Upper lobe of left lung (tissue), 6 donors: ENCODE results near the gene TDRD7. TPM values are rescaled to one million over a fixed set of nuclear protein-coding genes. Genes with fewer than 3 reads are reported as not detected.
"Not testable (repeated sequence)": the region's sequence is repeated elsewhere in the genome, so short reads cannot be mapped to it uniquely, and the experiment has no call there.

ENCODE experiments used
- ATAC-seq, 2 donors: fragments of 200-7000 bp; cut with Tn5 transposase; one replicate each; pipeline ENCODE4 v1.9.1; 2022; ENCODE audit warnings: mild to moderate bottlenecking in 2 of 2, moderate library complexity in 2 of 2; ENCODE audit not compliant: low FRiP score in 2 of 2
- DNase-seq, 2 donors: peaks; one replicate each; pipeline ENCODE4 v3.0.0-alpha.2; 2019 to 2020
- H3K27ac ChIP-seq, 4 donors: fragments of 200-600 bp; sonication (generic); one replicate each; pipeline ENCODE4 v1.5.1; 2016 to 2019
- H3K27me3 ChIP-seq, 4 donors: fragments of 200-600 bp; sonication (generic); one replicate each; pipeline ENCODE4 v1.5.1; 2017 to 2019
- H3K36me3 ChIP-seq, 4 donors: fragments of 200-600 bp; sonication (generic); one replicate each; pipeline ENCODE4 v1.5.1; 2016 to 2019
- H3K4me1 ChIP-seq, 4 donors: fragments of 200-600 bp; sonication (generic); one replicate each; pipeline ENCODE4 v1.5.1; 2018 to 2019
- H3K4me3 ChIP-seq, 4 donors: fragments of 200-600 bp; sonication (generic); one replicate each; pipeline ENCODE4 v1.5.1; 2017 to 2019; ENCODE audit warnings: mild to moderate bottlenecking in 2 of 4, moderate library complexity in 1 of 4
- H3K9me3 ChIP-seq, 4 donors: fragments of 200-600 bp; sonication (generic); one replicate each; pipeline ENCODE4 v1.5.1; 2018 to 2019
- EP300 ChIP-seq, 4 donors: sonication (generic); formaldehyde crosslinking; IDR thresholded peaks; one replicate each; pipeline ENCODE4 v1.5.1; 2017; ENCODE audit warnings: antibody characterized with exemption in 4 of 4, control low read depth in 2 of 4
- POLR2A ChIP-seq, 4 donors: fragments of 450-650 bp; IDR thresholded peaks; one replicate each; pipeline ENCODE4 v1.5.1; 2016 to 2017; ENCODE audit warnings: antibody characterized with exemption in 4 of 4, mild to moderate bottlenecking in 2 of 4
- POLR2AphosphoS5 ChIP-seq, 2 donors: sonication (generic); formaldehyde crosslinking; IDR thresholded peaks; one replicate each; pipeline ENCODE4 v1.5.1; 2017; ENCODE audit warnings: antibody characterized with exemption in 2 of 2
- WGBS, 2 donors: methylation state at CpG; one replicate each; pipeline ENCODE4 v1.1.5; 2017 to 2018; 5-methylcytosine and 5-hydroxymethylcytosine counted together
- total RNA-seq, 6 donors: library from RNA; depleted of rRNA in 4 of 6; stranded (reverse); fragments of >200 nt in 4 of 6; gene quantifications; one replicate each; pipeline versions ENCODE4 v1.1.0 to v1.2.1, GENCODE V29; 2016 to 2021
- TF ChIP-seq, protein P1 (sequence below), 6 experiments: fragments of 450-650 bp in 4 of 6; fragments of 200-600 bp in 2 of 6; sonication (generic) in 2 of 6; IDR thresholded peaks; one replicate each; pipeline ENCODE4 v1.5.1; 2016 to 2019; ENCODE audit warnings: antibody characterized with exemption in 6 of 6
- donor health status: DM: no; HTN: no; CAD: no; lungs with moderate emphysema.
- donor health status: DM: no; HTN: yes; CAD: no; lungs with severe emphysema.

TDRD7 gene
- total RNA-seq, 6 donors from 2014 or later, result 9.0 to 21.0 (median 15.3) TPM

DNA sequence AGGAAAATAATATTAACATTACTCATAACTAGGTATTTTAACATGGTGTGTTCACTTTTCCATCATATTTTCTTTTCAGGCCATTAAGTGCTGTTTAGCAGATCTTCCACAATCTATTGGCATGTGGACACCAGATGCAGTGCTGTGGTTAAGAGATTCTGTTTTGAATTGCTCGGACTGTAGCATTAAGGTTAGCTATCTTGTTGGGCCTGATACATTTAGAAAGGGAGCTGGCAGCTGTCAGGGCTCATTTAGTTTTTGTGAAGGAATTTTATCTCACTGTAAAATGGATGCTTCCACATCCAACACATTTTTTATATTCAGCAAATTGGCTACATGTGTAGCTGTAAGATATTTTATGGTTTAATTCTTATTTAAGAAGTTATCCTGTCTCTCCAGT, 68.9 kb downstream of the TDRD7 start:
- no peaks in the 10 kb centered on the region for H3K27me3 ChIP-seq
- ATAC-seq, result no peak
- 95 to 97% methylated on average over 1 of the region's 1 CpG for WGBS, 2 donors
- peaks cover 0 to 37% (median 5%) of the 10 kb centered on the region in 4 donors for H3K36me3 ChIP-seq
- no peaks in the 10 kb centered on the region for H3K4me1 ChIP-seq
- no peak overlapping the region for H3K27ac ChIP-seq
- H3K4me3 ChIP-seq, result no peak overlapping the region
- TF ChIP-seq EP300 (IDR thresholded peaks at IDR 0.05), result no peak
- TF ChIP-seq, protein P1, sequence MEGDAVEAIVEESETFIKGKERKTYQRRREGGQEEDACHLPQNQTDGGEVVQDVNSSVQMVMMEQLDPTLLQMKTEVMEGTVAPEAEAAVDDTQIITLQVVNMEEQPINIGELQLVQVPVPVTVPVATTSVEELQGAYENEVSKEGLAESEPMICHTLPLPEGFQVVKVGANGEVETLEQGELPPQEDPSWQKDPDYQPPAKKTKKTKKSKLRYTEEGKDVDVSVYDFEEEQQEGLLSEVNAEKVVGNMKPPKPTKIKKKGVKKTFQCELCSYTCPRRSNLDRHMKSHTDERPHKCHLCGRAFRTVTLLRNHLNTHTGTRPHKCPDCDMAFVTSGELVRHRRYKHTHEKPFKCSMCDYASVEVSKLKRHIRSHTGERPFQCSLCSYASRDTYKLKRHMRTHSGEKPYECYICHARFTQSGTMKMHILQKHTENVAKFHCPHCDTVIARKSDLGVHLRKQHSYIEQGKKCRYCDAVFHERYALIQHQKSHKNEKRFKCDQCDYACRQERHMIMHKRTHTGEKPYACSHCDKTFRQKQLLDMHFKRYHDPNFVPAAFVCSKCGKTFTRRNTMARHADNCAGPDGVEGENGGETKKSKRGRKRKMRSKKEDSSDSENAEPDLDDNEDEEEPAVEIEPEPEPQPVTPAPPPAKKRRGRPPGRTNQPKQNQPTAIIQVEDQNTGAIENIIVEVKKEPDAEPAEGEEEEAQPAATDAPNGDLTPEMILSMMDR (IDR thresholded peaks at IDR 0.05), result no peak
- no peak for TF ChIP-seq POLR2A (IDR thresholded peaks at IDR 0.05)
- no peak for TF ChIP-seq POLR2AphosphoS5 (IDR thresholded peaks at IDR 0.05)
- DNase-seq, result no peak
- no peaks in the 10 kb centered on the region for H3K9me3 ChIP-seq

DNA sequence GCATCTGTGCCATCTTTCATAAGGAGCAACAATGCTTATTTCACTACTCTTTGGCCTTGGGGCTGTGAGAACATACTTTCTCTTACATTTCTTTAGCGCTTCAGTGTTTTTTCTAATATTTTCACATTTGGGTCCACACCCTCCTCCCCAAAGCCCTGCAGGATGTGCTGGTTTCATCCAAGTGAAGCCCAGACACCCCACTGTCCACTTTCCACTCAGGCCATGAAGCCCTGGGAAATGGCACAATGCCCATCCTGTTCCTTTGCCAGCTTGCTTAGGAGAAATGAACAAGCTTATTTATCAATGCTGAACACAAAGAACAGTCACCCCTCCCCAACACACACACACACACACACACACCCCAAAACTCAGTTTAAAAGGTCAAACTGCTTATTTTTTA, 72.2 kb downstream of the TDRD7 start:
- TF ChIP-seq EP300 (IDR thresholded peaks at IDR 0.05) (no peak), POLR2AphosphoS5 (IDR thresholded peaks at IDR 0.05) (no peak), POLR2A (IDR thresholded peaks at IDR 0.05) (no peak)
- TF ChIP-seq, protein P1 (IDR thresholded peaks at IDR 0.05), result no peak
- no peak overlapping the region for H3K27ac ChIP-seq
- DNase-seq (no peak), ATAC-seq (no peak)
- H3K4me1 ChIP-seq, result no peaks in the 10 kb centered on the region
- H3K36me3 ChIP-seq, result peaks cover 0 to 57% (median 8%) of the 10 kb centered on the region in 4 donors
- no peak overlapping the region for H3K4me3 ChIP-seq
- H3K27me3 ChIP-seq, result no peaks in the 10 kb centered on the region
- WGBS, 2 donors, result 73 to 84% methylated on average over 1 of the region's 1 CpG
- no peaks in the 10 kb centered on the region for H3K9me3 ChIP-seq

DNA sequence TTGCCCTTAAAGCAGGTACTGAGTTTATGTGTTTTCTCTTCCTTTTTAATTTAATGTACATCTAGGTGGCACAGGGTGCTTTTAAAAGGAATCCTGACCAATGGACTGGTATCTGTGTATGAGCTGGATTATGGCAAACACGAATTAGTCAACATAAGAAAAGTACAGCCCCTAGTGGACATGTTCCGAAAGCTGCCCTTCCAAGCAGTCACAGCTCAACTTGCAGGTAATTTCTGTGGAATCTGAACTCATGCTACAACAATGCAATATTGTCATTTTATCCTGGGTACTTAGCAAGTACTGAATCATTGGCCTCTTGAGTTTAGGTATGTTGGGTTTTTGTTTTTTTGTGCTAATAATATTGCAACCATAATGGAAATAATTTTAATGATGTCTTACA, 75.2 kb downstream of the TDRD7 start:
- Histone ChIP-seq H3K27ac (no peak overlapping the region), H3K4me3 (no peak overlapping the region), H3K9me3 (no peaks in the 10 kb centered on the region), H3K36me3 (peaks cover 0 to 44% (median 9%) of the 10 kb centered on the region in 4 donors), H3K27me3 (no peaks in the 10 kb centered on the region), H3K4me1 (no peaks in the 10 kb centered on the region)
- ATAC-seq (no peak), DNase-seq (no peak)
- TF ChIP-seq, protein P1 (IDR thresholded peaks at IDR 0.05), result peak in 1 of 6 experiments; percentile 6
- no peak for TF ChIP-seq POLR2AphosphoS5 (IDR thresholded peaks at IDR 0.05)
- WGBS, 2 donors, result 84 to 88% methylated on average over 2 of the region's 2 CpGs

DNA sequence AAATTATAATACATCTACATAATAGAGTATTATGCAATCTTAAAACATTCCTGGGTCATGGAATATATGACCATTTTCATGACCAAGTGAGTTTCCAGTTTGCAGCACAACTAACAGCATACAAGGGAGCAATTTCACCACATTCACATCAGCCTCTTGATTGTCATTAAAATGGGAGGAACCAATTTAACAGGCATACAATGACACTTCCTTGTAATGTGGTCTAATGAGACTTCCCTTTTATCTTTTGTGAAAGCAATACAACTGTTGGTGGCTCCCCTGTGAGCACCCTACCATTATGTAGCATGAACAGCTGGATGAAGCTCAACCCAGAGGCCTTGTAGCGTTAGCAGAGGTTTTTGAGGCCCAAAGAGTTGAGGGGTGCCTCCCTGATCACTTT, 76.0 kb downstream of the TDRD7 start:
- Histone ChIP-seq H3K4me1 (no peaks in the 10 kb centered on the region), H3K27ac (no peak overlapping the region), H3K9me3 (no peaks in the 10 kb centered on the region), H3K4me3 (no peak overlapping the region), H3K36me3 (peaks cover 0 to 43% (median 9%) of the 10 kb centered on the region in 4 donors), H3K27me3 (no peaks in the 10 kb centered on the region)
- 95 to 100% methylated on average over 1 of the region's 1 CpG for WGBS, 2 donors
- no peak for ATAC-seq
- TF ChIP-seq, protein P1 (IDR thresholded peaks at IDR 0.05), result no peak
- TF ChIP-seq EP300 (IDR thresholded peaks at IDR 0.05) (no peak), POLR2A (IDR thresholded peaks at IDR 0.05) (no peak), POLR2AphosphoS5 (IDR thresholded peaks at IDR 0.05) (no peak)
- DNase-seq, result no peak

DNA sequence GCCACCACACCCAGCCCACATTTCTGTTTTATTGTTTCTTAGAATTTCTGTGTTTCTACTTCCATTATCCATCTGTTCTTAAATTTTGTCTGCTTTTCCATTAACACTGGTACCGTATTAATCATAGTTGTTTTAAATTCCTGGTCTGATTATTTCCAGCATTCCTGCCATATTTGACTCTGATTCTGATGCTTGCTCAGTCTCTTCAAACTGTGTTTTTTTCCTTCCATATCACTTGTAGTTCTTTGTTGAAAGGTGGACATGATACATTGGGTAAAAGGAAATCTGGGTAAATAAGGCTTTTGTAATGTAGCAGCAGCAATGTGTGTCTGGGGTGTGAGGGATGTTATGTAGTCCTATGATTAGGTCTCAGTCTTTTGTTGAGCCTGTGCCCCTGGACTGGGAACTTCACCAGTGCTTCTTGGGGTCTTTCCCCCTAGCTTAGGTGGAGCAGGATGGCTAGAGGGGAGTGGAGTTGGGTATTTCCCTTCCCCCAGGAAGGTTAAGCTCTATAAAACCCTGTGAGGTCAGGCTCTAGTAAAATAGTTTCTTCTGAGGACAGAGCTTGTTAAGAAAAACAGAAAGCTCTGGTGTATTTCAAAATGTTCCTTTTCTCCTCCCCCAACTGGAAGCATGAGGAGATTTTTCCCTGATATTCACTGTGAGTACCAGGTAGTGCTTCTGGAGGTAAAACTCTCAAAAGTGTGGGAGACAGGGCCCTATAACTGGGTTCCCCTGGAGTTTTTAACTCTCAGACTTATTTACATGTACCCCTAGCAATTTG, 79.5 kb downstream of the TDRD7 start:
- H3K27ac ChIP-seq, result no peak overlapping the region
- WGBS, 2 donors, result 90% methylated on average over 1 of the region's 1 CpG
- H3K36me3 ChIP-seq, result peaks cover 0 to 36% (median 11%) of the 10 kb centered on the region in 4 donors
- H3K4me3 ChIP-seq, result no peak overlapping the region
- no peaks in the 10 kb centered on the region for H3K4me1 ChIP-seq
- no peaks in the 10 kb centered on the region for H3K27me3 ChIP-seq
- TF ChIP-seq POLR2A (IDR thresholded peaks at IDR 0.05), result no peak
- TF ChIP-seq, protein P1 (IDR thresholded peaks at IDR 0.05), result no peak
- no peak for TF ChIP-seq EP300 (IDR thresholded peaks at IDR 0.05)
- no peak for TF ChIP-seq POLR2AphosphoS5 (IDR thresholded peaks at IDR 0.05)
- H3K9me3 ChIP-seq, result no peaks in the 10 kb centered on the region
- ATAC-seq (no peak), DNase-seq (no peak)

DNA sequence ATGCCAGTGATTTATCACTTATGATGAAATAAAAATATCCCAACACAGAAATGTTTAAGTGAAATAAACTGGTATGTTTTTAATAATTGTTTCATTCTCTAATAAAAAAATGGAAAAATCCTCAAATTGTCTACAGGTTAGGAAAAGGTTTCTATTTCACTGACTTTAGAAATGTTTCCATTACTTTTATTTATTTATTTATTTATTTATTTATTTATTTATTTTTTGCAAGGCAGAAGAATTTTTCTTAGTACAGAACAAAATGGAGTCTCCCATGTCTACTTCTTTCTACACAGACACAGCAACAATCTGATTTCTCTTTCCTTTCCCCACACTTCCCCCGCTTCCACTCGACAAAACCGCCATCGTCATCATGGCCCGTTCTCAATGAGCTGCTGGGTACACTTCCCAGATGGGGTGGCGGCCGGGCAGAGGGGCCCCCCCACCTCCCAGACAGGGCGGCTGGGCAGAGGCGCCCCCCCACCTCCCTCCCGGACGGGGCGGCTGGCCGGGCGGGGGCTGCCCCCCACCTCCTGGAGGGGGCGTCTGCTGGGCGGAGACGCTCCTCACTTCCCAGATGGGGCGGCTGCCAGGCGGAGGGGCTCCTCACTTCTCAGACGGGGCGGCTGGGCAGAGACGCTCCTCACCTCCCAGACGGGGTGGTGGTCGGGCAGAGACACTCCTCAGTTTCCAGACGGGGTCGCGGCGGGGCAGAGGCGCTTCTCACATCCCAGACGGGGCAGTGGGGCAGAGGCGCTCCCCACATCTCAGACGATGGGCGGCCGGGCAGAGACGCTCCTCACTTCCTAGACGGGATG, 85.9 kb downstream of the TDRD7 start:
- DNase-seq, result peak in 1 of 2 donors; percentile 68
- peaks cover 6 to 13% (median 10%) of the 10 kb centered on the region in 4 donors for H3K4me1 ChIP-seq
- peaks cover 0 to 14% (median 5%) of the 10 kb centered on the region in 4 donors for H3K36me3 ChIP-seq
- not testable (repeated sequence) for H3K27ac ChIP-seq, ATAC-seq, H3K4me3 ChIP-seq, H3K9me3 ChIP-seq, H3K27me3 ChIP-seq
- 96% methylated on average over 19 to 33 of the region's 36 CpGs for WGBS, 2 donors
